WTC11 (cell line): ENCODE results near the gene SMARCD1. TPM values are rescaled to one million over a fixed set of nuclear protein-coding genes. Genes with fewer than 3 reads are reported as not detected.

Experiments used
- ATAC-seq: fragments of 200-7000 bp; cut with Tn5 transposase; 2 replicates; pipeline ENCODE4 v1.10.0; 2021; ENCODE audit warnings: mild to moderate bottlenecking, moderate library complexity
- CTCF ChIA-PET: fragments of 300-600 bp; sonication (Branson Sonifier 250); formaldehyde crosslinking; loops from one replicate; lab custom pipeline; 2021; ENCODE audit warnings: antibody characterized with exemption; lab: Charles Lee
- POLR2A ChIA-PET: fragments of 350-600 bp; sonication (Branson Sonifier 250); formaldehyde crosslinking; loops from one replicate; lab custom pipeline; 2021; ENCODE audit warnings: antibody characterized with exemption; lab: Charles Lee
- DNase-seq: peaks from one replicate; pipeline ENCODE4 v3.0.0; 2021; ENCODE audit warnings: low spot score
- H3K27ac Mint-ChIP-seq: 2 replicates; pipeline ENCODE4 v1.8.0; 2021; ENCODE audit warnings: mixed read lengths
- H3K27me3 Mint-ChIP-seq: 2 replicates; pipeline ENCODE4 v1.8.0; 2021; ENCODE audit warnings: low read depth, mild to moderate bottlenecking, moderate library complexity, mixed read lengths
- H3K36me3 Mint-ChIP-seq: 2 replicates; pipeline ENCODE4 v1.8.0; 2021; ENCODE audit warnings: mixed read lengths
- H3K4me1 Mint-ChIP-seq: 2 replicates; pipeline ENCODE4 v1.8.0; 2022; ENCODE audit warnings: mixed read lengths
- H3K4me3 Mint-ChIP-seq: 2 replicates; pipeline ENCODE4 v1.8.0; 2021; ENCODE audit warnings: mild to moderate bottlenecking, moderate library complexity, mixed read lengths
- H3K9me3 Mint-ChIP-seq: 2 replicates; pipeline ENCODE4 v1.8.0; 2021; ENCODE audit warnings: mixed read lengths
- AFF4 ChIP-seq: sonication (generic); formaldehyde crosslinking; IDR thresholded peaks from 2 replicates; pipeline ENCODE4 v1.8.1; 2023; ENCODE audit warnings: mild to moderate bottlenecking, missing genetic modification reagents, borderline replicate concordance
- ARID4B ChIP-seq: sonication (generic); formaldehyde crosslinking; IDR thresholded peaks from 2 replicates; pipeline ENCODE4 v1.8.0; 2023; ENCODE audit warnings: missing genetic modification reagents, mild to moderate bottlenecking, borderline replicate concordance
- ATF2 ChIP-seq: sonication (generic); formaldehyde crosslinking; IDR thresholded peaks from 2 replicates; pipeline ENCODE4 v1.8.1; 2022; ENCODE audit warnings: low read depth, missing genetic modification reagents, borderline replicate concordance
- CTCF ChIP-seq: fragments of 200-600 bp; IDR thresholded peaks from 2 replicates; pipeline ENCODE4 v1.8.0; 2022; ENCODE audit warnings: antibody characterized with exemption
- E2F5 ChIP-seq: sonication (generic); formaldehyde crosslinking; IDR thresholded peaks from 2 replicates; pipeline ENCODE4 v1.8.1; 2022; ENCODE audit warnings: mild to moderate bottlenecking, moderate library complexity, missing genetic modification reagents
- ESRRA ChIP-seq: sonication (generic); formaldehyde crosslinking; IDR thresholded peaks from 2 replicates; pipeline ENCODE4 v1.8.1; 2022; ENCODE audit warnings: mild to moderate bottlenecking, missing genetic modification reagents, borderline replicate concordance
- ETV6 ChIP-seq: sonication (generic); formaldehyde crosslinking; IDR thresholded peaks from 2 replicates; pipeline ENCODE4 v1.8.1; 2022; ENCODE audit warnings: mild to moderate bottlenecking, missing genetic modification reagents
- HMGXB4 ChIP-seq: sonication (generic); formaldehyde crosslinking; IDR thresholded peaks from 2 replicates; pipeline ENCODE4 v1.8.1; 2023; ENCODE audit warnings: mild to moderate bottlenecking, moderate library complexity, missing genetic modification reagents
- MYBL2 ChIP-seq: sonication (generic); formaldehyde crosslinking; IDR thresholded peaks from 2 replicates; pipeline ENCODE4 v1.8.1; 2023; ENCODE audit warnings: mild to moderate bottlenecking, moderate library complexity, missing genetic modification reagents
- NFE2L1 ChIP-seq: sonication (generic); formaldehyde crosslinking; IDR thresholded peaks from 2 replicates; pipeline ENCODE4 v1.8.1; 2023; ENCODE audit warnings: missing genetic modification reagents
- NFYB ChIP-seq: sonication (generic); formaldehyde crosslinking; conservative IDR thresholded peaks from 2 replicates; pipeline ENCODE4 v1.8.0; 2022; ENCODE audit warnings: low read depth, missing genetic modification reagents
- NR1H2 ChIP-seq: sonication (generic); formaldehyde crosslinking; IDR thresholded peaks from 2 replicates; pipeline ENCODE4 v1.9.0; 2021; ENCODE audit warnings: mild to moderate bottlenecking, moderate library complexity, missing genetic modification reagents
- RORB ChIP-seq: fragments of 250-450 bp; sonication (Bioruptor Pico); IDR thresholded peaks from 2 replicates; pipeline ENCODE4 v1.9.0; 2021; ENCODE audit warnings: mild to moderate bottlenecking
- SOX15 ChIP-seq: fragments of 250-450 bp; sonication (Bioruptor Pico); IDR thresholded peaks from 2 replicates; pipeline ENCODE4 v1.9.0; 2021; ENCODE audit warnings: mild to moderate bottlenecking
- TEAD1 ChIP-seq: sonication (generic); formaldehyde crosslinking; IDR thresholded peaks from 2 replicates; pipeline ENCODE4 v1.8.0; 2022; ENCODE audit warnings: mild to moderate bottlenecking, missing genetic modification reagents
- ZSCAN18 ChIP-seq: fragments of 250-450 bp; sonication (Bioruptor Pico); IDR thresholded peaks from 2 replicates; pipeline ENCODE4 v2.1.2; 2022; ENCODE audit warnings: mild to moderate bottlenecking, moderate library complexity
- total RNA-seq: library from RNA; stranded (reverse); gene quantifications from 3 replicates; pipeline ENCODE4 v1.2.3, GENCODE V29; 2021

SMARCD1 gene
- total RNA-seq, 1 experiment from 2014 or later = 165 TPM

GRCh38 chr12:50089730-50090129 lies 4.6 kb downstream of the SMARCD1 start:
- no peak overlapping the region for H3K27ac Mint-ChIP-seq
- no peak overlapping the region for H3K4me3 Mint-ChIP-seq
- TF ChIP-seq HMGXB4 (CRISPR knock-in tag) (no peak), E2F5 (CRISPR knock-in tag) (no peak)
- ChIA-PET CTCF (interaction anchor here (1.0 to 1.1 kb wide), 3 partner anchors 11 to 224 kb away, joined by 3 to 6 read pairs (median 5); no protein-coding TSS in a partner anchor), POLR2A (no interaction called here)
- H3K4me1 Mint-ChIP-seq = peaks cover 7% of the 10 kb centered on the region
- peaks cover 70% of the 10 kb centered on the region for H3K36me3 Mint-ChIP-seq
- no peaks in the 10 kb centered on the region for H3K27me3 Mint-ChIP-seq
- ATAC-seq = no peak
- no peaks in the 10 kb centered on the region for H3K9me3 Mint-ChIP-seq
- no peak for DNase-seq

GRCh38 chr12:50090391-50090790 lies 5.2 kb downstream of the SMARCD1 start:
- peaks cover 6% of the 10 kb centered on the region for H3K4me1 Mint-ChIP-seq
- no peaks in the 10 kb centered on the region for H3K9me3 Mint-ChIP-seq
- ChIA-PET POLR2A (no interaction called here), CTCF (interaction anchor here (0.6 to 1.3 kb wide), 3 partner anchors 117 to 128 kb away, joined by 3 to 6 read pairs (median 5); no protein-coding TSS in a partner anchor)
- TF ChIP-seq NFYB (CRISPR knock-in tag) = no peak
- no peak for TF ChIP-seq NR1H2 (CRISPR knock-in tag)
- no peak for TF ChIP-seq ETV6 (CRISPR knock-in tag)
- TF ChIP-seq RORB (CRISPR knock-in tag) = no peak
- no peak for TF ChIP-seq ZSCAN18 (CRISPR knock-in tag)
- TF ChIP-seq ESRRA (CRISPR knock-in tag) = no peak
- no peak for TF ChIP-seq AFF4 (CRISPR knock-in tag)
- DNase-seq (no peak), ATAC-seq (no peak)
- H3K27me3 Mint-ChIP-seq = no peaks in the 10 kb centered on the region
- H3K36me3 Mint-ChIP-seq = peaks cover 77% of the 10 kb centered on the region
- H3K27ac Mint-ChIP-seq = no peak overlapping the region
- H3K4me3 Mint-ChIP-seq = no peak overlapping the region

- CTCF ChIA-PET = interaction anchor here (0.5 kb wide), 1 partner anchor 424 kb away, joined by 4 read pairs; no protein-coding TSS in a partner anchor
- H3K9me3 Mint-ChIP-seq = no peaks in the 10 kb centered on the region
- no peak overlapping the region for H3K4me3 Mint-ChIP-seq
- H3K4me1 Mint-ChIP-seq = peaks cover 16% of the 10 kb centered on the region
- DNase-seq (no peak), ATAC-seq (no peak)
- POLR2A ChIA-PET = interaction anchor here (0.7 to 0.9 kb wide), 2 partner anchors 216 to 219 kb away, joined by 3 to 5 read pairs; no protein-coding TSS in a partner anchor
- H3K27ac Mint-ChIP-seq = no peak overlapping the region
- no peaks in the 10 kb centered on the region for H3K27me3 Mint-ChIP-seq
- H3K36me3 Mint-ChIP-seq = peaks cover 77% of the 10 kb centered on the region
- TF ChIP-seq MYBL2 (CRISPR knock-in tag) = no peak
- no peak for TF ChIP-seq ARID4B (CRISPR knock-in tag)
- no peak for TF ChIP-seq SOX15 (CRISPR knock-in tag)
- TF ChIP-seq ATF2 = no peak
- TF ChIP-seq CTCF = no peak
- TF ChIP-seq TEAD1 = no peak
- no peak for TF ChIP-seq NFE2L1 (CRISPR knock-in tag)
Measured at GRCh38 chr12:50097952-50098351, 12.8 kb downstream of the SMARCD1 start.
